IMR-90 (cell line): ENCODE data around the gene SOX8. TPM values are rescaled to one million over a fixed set of nuclear protein-coding genes. Genes with fewer than 3 reads are reported as not detected.

Experiments used
- ATAC-seq: fragments of 200-7000 bp; cut with Tn5 transposase; 2 replicates; pipeline ENCODE4 v1.9.1; 2020; ENCODE audit warnings: low read depth, mild to moderate bottlenecking, moderate library complexity
- BruUV-seq: library from RNA; stranded (reverse); fragments of 400-500 nt; replicated peaks from 2 replicates; lab custom pipeline; 2021; lab: Mats Ljungman, UMichigan
- CTCF ChIA-PET: fragments of 300-600 bp; formaldehyde crosslinking; extraction: SDS; loops from one replicate; lab custom pipeline; 2021; ENCODE audit warnings: antibody characterized with exemption; lab: Yijun Ruan, JAX
- POLR2A ChIA-PET: fragments of 300-600 bp; sonication (Branson Sonifier 250); formaldehyde crosslinking; loops from one replicate; lab custom pipeline; 2022; ENCODE audit warnings: antibody characterized with exemption; ENCODE audit not compliant: unreplicated experiment; lab: Charles Lee
- DNase-seq: peaks from one replicate; pipeline ENCODE4 v3.0.0; 2013
- H2AFZ ChIP-seq: replicated peaks from 2 replicates; pipeline ENCODE3; 2013; ENCODE audit warnings: low read length, mild to moderate bottlenecking; ENCODE audit not compliant: poor library complexity
- H2AK5ac ChIP-seq: 2 replicates; pipeline ENCODE4 v1.6.1; 2013; ENCODE audit warnings: low read depth, low read length, inconsistent platforms
- H2AK9ac ChIP-seq: replicated peaks from 2 replicates; pipeline ENCODE3; 2013; ENCODE audit warnings: mild to moderate bottlenecking, low read depth, low read length, moderate library complexity; ENCODE audit not compliant: poor library complexity
- H2BK120ac ChIP-seq: 2 replicates; pipeline ENCODE4 v1.6.1; 2013; ENCODE audit warnings: low read depth, low read length, inconsistent platforms
- H2BK15ac ChIP-seq: 3 replicates; pipeline ENCODE4 v1.6.1; 2013; ENCODE audit warnings: low read depth, low read length, inconsistent platforms
- H2BK20ac ChIP-seq: 2 replicates; pipeline ENCODE4 v1.6.1; 2013; ENCODE audit warnings: low read depth, mild to moderate bottlenecking, inconsistent platforms, low read length, moderate library complexity
- H2BK5ac ChIP-seq: 2 replicates; pipeline ENCODE4 v1.6.1; 2013; ENCODE audit warnings: mild to moderate bottlenecking, low read depth, low read length, inconsistent platforms; ENCODE audit not compliant: poor library complexity, severe bottlenecking
- H3K14ac ChIP-seq: replicated peaks from 2 replicates; pipeline ENCODE4 v1.6.1; 2013; ENCODE audit warnings: low read depth, low read length, inconsistent platforms
- H3K18ac ChIP-seq: 2 replicates; pipeline ENCODE4 v1.6.1; 2013; ENCODE audit warnings: low read depth, low read length, control low read depth
- H3K23ac ChIP-seq: 2 replicates; pipeline ENCODE4 v1.6.1; 2013; ENCODE audit warnings: low read depth, low read length, inconsistent platforms
- H3K27ac ChIP-seq: 2 replicates; pipeline ENCODE4 v1.5.1; 2013; ENCODE audit warnings: mild to moderate bottlenecking, control low read depth, low read length; ENCODE audit not compliant: insufficient read depth
- H3K27me3 ChIP-seq: 2 replicates; pipeline ENCODE4 v1.6.1; 2013; ENCODE audit warnings: low read length; ENCODE audit not compliant: control insufficient read depth, insufficient read depth
- H3K36me3 ChIP-seq: 2 replicates; pipeline ENCODE4 v1.6.1; 2013; ENCODE audit warnings: low read length, mixed read lengths; ENCODE audit not compliant: control insufficient read depth, insufficient read depth
- H3K4ac ChIP-seq: 2 replicates; pipeline ENCODE4 v1.6.1; 2013; ENCODE audit warnings: low read depth, low read length, inconsistent platforms
- H3K4me1 ChIP-seq: 2 replicates; pipeline ENCODE4 v1.6.1; 2013; ENCODE audit warnings: low read length, mixed read lengths; ENCODE audit not compliant: control insufficient read depth, insufficient read depth
- H3K4me2 ChIP-seq: 2 replicates; pipeline ENCODE4 v1.6.1; 2013; ENCODE audit warnings: low read depth, mild to moderate bottlenecking, control low read depth, low read length, moderate library complexity
- H3K4me3 ChIP-seq: 2 replicates; pipeline ENCODE4 v1.5.1; 2013; ENCODE audit warnings: low read depth, mild to moderate bottlenecking, control low read depth, low read length, moderate library complexity; ENCODE audit not compliant: insufficient read depth
- H3K56ac ChIP-seq: 2 replicates; pipeline ENCODE4 v1.6.1; 2013; ENCODE audit warnings: low read length, inconsistent platforms; ENCODE audit not compliant: insufficient read depth; ENCODE audit errors: extremely low read depth
- H3K79me1 ChIP-seq, 2 experiments: 2 replicates each; pipeline ENCODE4 v1.6.1; 2013; ENCODE audit warnings: low read length in 2 of 2, inconsistent platforms in 1 of 2, low read depth in 1 of 2
- H3K9ac ChIP-seq: 2 replicates; pipeline ENCODE4 v1.6.1; 2013; ENCODE audit warnings: low read depth, low read length, control low read depth
- H3K9me1 ChIP-seq: 2 replicates; pipeline ENCODE4 v1.6.1; 2013; ENCODE audit warnings: low read length, inconsistent platforms; ENCODE audit not compliant: insufficient read depth
- H3K9me3 ChIP-seq: 2 replicates; pipeline ENCODE4 v1.6.1; 2013; ENCODE audit warnings: low read length; ENCODE audit not compliant: control insufficient read depth, insufficient read depth
- H4K20me1 ChIP-seq: 2 replicates; pipeline ENCODE4 v1.6.1; 2013; ENCODE audit warnings: low read length, inconsistent platforms; ENCODE audit not compliant: insufficient read depth
- H4K5ac ChIP-seq: 2 replicates; pipeline ENCODE4 v1.6.1; 2013; ENCODE audit warnings: mild to moderate bottlenecking, low read depth, low read length, control low read depth
- H4K8ac ChIP-seq, 2 experiments: 2 replicates each; pipeline ENCODE4 v1.6.1; 2013; ENCODE audit warnings: low read depth in 2 of 2, low read length in 2 of 2, control low read depth in 1 of 2, inconsistent platforms in 1 of 2
- H4K91ac ChIP-seq: 2 replicates; pipeline ENCODE4 v1.6.1; 2013; ENCODE audit warnings: low read depth, low read length, inconsistent platforms; ENCODE audit not compliant: insufficient read depth
- CEBPB ChIP-seq: IDR thresholded peaks from 2 replicates; pipeline ENCODE4 v1.6.1; 2012; ENCODE audit warnings: low read depth, low read length, improper control_type of control experiment
- CHD1 ChIP-seq: IDR thresholded peaks from 2 replicates; pipeline ENCODE4 v1.6.1; 2012; ENCODE audit warnings: low read depth, low read length, improper control_type of control experiment
- CTCF ChIP-seq: conservative IDR thresholded peaks from 2 replicates; pipeline ENCODE4 v1.5.1; 2012; ENCODE audit warnings: mild to moderate bottlenecking, low read depth, low read length, improper control_type of control experiment
- MAFK ChIP-seq: IDR thresholded peaks from 2 replicates; pipeline ENCODE4 v1.6.1; 2012; ENCODE audit warnings: low read depth, low read length, improper control_type of control experiment
- MXI1 ChIP-seq: IDR thresholded peaks from 2 replicates; pipeline ENCODE4 v1.6.1; 2012; ENCODE audit warnings: low read depth, mild to moderate bottlenecking, low read length, moderate library complexity, borderline replicate concordance
- NFE2L2 ChIP-seq: fragments of 150-350 bp; IDR thresholded peaks from 2 replicates; pipeline ENCODE4 v1.6.1; 2016; ENCODE audit warnings: low read depth, mild to moderate bottlenecking, low read length
- RAD21 ChIP-seq: IDR thresholded peaks from 2 replicates; pipeline ENCODE4 v1.6.1; 2012; ENCODE audit warnings: low read length, improper control_type of control experiment
- RCOR1 ChIP-seq: IDR thresholded peaks from 2 replicates; pipeline ENCODE4 v1.6.1; 2012; ENCODE audit warnings: mild to moderate bottlenecking, low read length, improper control_type of control experiment; ENCODE audit not compliant: insufficient replicate concordance
- SMC3 ChIP-seq: fragments of 150-350 bp; IDR thresholded peaks from 2 replicates; pipeline ENCODE4 v1.6.1; 2016; ENCODE audit warnings: low read depth, mild to moderate bottlenecking, antibody characterized with exemption, low read length, moderate library complexity
- WGBS, 2 experiments: methylation state at CpG; one replicate each; pipeline versions ENCODE4 v1.1.5 to v1.1.7; 2013; ENCODE audit warnings: missing lambda C conversion rate in 2 of 2; ENCODE audit not compliant: insufficient read length in 1 of 2; ENCODE audit errors: extremely low coverage in 2 of 2; 5-methylcytosine and 5-hydroxymethylcytosine counted together
- dilution Hi-C: fragments of 300-500 bp; cut with HindIII; formaldehyde crosslinking; loops from one replicate; pipeline ENCODE4 v1.14.3; 2018; ENCODE audit warnings: low sequenced_read_pairs; ENCODE audit not compliant: unreplicated experiment
- in situ Hi-C: fragments of 300-500 bp; cut with MboI; formaldehyde crosslinking; loops from 3 replicates; pipeline ENCODE4 v1.14.3; 2019; ENCODE audit warnings: low sequenced_read_pairs, inconsistent platforms, mixed read lengths
- intact Hi-C: fragments of 100-400 bp; cut with micrococcal nuclease; formaldehyde crosslinking; loops from 2 replicates; pipeline ENCODE4 v1.10.0; 2022
- polyA plus RNA-seq, 3 experiments: library from polyadenylated mRNA; depleted of rRNA; stranded (reverse); fragments of >200 nt; gene quantifications; 2 replicates each; pipeline ENCODE4 v1.2.3, GENCODE V29; 2012; ENCODE audit warnings: low replicate concordance in 1 of 3
- total RNA-seq: library from RNA; depleted of rRNA; stranded (reverse); fragments of >200 nt; gene quantifications from 2 replicates; pipeline ENCODE4 v1.2.3, GENCODE V29; 2012

The SOX8 gene
- total and polyA plus RNA-seq, 2 of the 4 experiments (the other 2 are of a cell fraction): under 0.01 to 0.26 TPM

DNA sequence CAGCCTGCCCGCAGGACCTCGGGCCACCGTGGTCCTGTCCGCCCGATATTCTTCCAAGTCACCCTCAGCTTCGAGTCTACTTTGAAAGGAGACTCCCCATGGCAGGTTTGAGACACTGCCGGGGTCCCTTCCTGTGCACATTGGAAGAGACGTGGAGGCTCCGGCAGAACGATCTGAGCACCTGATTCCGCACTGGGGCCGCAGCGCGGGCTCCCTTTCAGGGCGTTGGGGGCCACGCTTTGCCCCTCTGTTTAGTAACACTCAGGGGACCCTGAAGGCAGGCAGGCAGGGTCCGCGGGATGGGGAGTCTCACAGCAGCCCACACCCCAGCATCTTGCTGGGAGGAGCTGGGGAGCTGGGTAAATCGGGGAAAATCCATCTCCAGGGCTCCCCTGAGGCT lies 30.6 kb downstream of the SOX8 start:
- ChIA-PET CTCF (no interaction called here), POLR2A (no interaction called here)
- DNase-seq (no peak), ATAC-seq (no peak)
- Histone ChIP-seq H3K23ac (no peak overlapping the region), H3K18ac (no peak overlapping the region), H2AK9ac (no peak overlapping the region), H3K27me3 (peaks cover 49% of the 10 kb centered on the region; the same call in 1 of the 2 replicates), H3K79me1 (no peaks in the 10 kb centered on the region), H3K9me3 (no peaks in the 10 kb centered on the region), H2BK15ac (no peak overlapping the region), H3K4me1 (no peaks in the 10 kb centered on the region), H3K14ac (no peak overlapping the region), H4K20me1 (no peaks in the 10 kb centered on the region), H3K27ac (no peak overlapping the region), H2AFZ (no peak overlapping the region), H3K4me3 (no peak overlapping the region), H3K4ac (no peak overlapping the region), H2BK5ac (no peak overlapping the region), H3K36me3 (no peaks in the 10 kb centered on the region), H4K5ac (no peak overlapping the region), H3K9me1 (no peaks in the 10 kb centered on the region), H4K91ac (no peak overlapping the region), H3K4me2 (no peak overlapping the region), H2AK5ac (no peak overlapping the region), H2BK20ac (no peak overlapping the region), H2BK120ac (no peak overlapping the region), H3K9ac (no peak overlapping the region), H4K8ac (no peak overlapping the region), H3K56ac (no peak overlapping the region)
- 82% methylated on average over 6 of the region's 19 CpGs; no CpG with 5 or more reads in 1 of the 2 experiments for WGBS, 2 experiments
- in situ Hi-C loops (no loop called here), intact Hi-C loops (no loop called here), dilution Hi-C loops (no loop called here)
- BruUV-seq: no TSS peak
- TF ChIP-seq CEBPB: no peak
- no peak for TF ChIP-seq MAFK
- no peak for TF ChIP-seq NFE2L2
- TF ChIP-seq SMC3: no peak
- TF ChIP-seq RCOR1: no peak
- no peak for TF ChIP-seq CHD1
- no peak for TF ChIP-seq CTCF
- no peak for TF ChIP-seq MXI1
- no peak for TF ChIP-seq RAD21
